PFSK-1 (cell line): ENCODE measurements around the gene GSG1L.

ENCODE experiments used
- FOXP2 ChIP-seq: optimal IDR thresholded peaks from 2 replicates; pipeline ENCODE3; 2011; ENCODE audit warnings: borderline replicate concordance, control low read depth, inconsistent platforms; ENCODE audit not compliant: insufficient read depth; ENCODE audit errors: extremely low read length, extremely low read depth
- POLR2AphosphoS5 ChIP-seq: IDR thresholded peaks from 2 replicates; pipeline ENCODE4 v1.6.1; 2012; ENCODE audit warnings: low read depth, mild to moderate bottlenecking, control low read depth, low read length, moderate library complexity
- REST ChIP-seq, 2 experiments: IDR thresholded peaks; 2 replicates each; pipeline versions ENCODE4 v1.6.1 to v1.8.0; 2011 to 2012; ENCODE audit warnings: low read depth in 2 of 2, low read length in 2 of 2, control low read depth in 1 of 2, inconsistent platforms in 1 of 2, mild to moderate bottlenecking in 1 of 2, moderate library complexity in 1 of 2; ENCODE audit not compliant: insufficient read depth in 1 of 2
- SIN3A ChIP-seq: IDR thresholded peaks from 2 replicates; pipeline ENCODE4 v1.6.1; 2012; ENCODE audit warnings: mild to moderate bottlenecking, low read length, moderate library complexity, borderline replicate concordance; ENCODE audit not compliant: insufficient read depth
- TAF1 ChIP-seq: IDR thresholded peaks from 2 replicates; pipeline ENCODE4 v1.6.1; 2012; ENCODE audit warnings: low read length, control low read depth, borderline replicate concordance; ENCODE audit not compliant: insufficient read depth

GSG1L gene

GRCh38 chr16:28051486-28051885, 12.0 kb downstream of the GSG1L start:
- no peak for TF ChIP-seq SIN3A
- no peak for TF ChIP-seq REST (IDR thresholded peaks at IDR 0.05; ENCODE audit: insufficient read depth in 1 of 2, low read depth in 2 of 2, low read length in 2 of 2)
- TF ChIP-seq FOXP2: no peak
- TF ChIP-seq TAF1: no peak
- no peak for TF ChIP-seq POLR2AphosphoS5

- TF ChIP-seq FOXP2: no peak
- TF ChIP-seq TAF1: no peak
- no peak for TF ChIP-seq POLR2AphosphoS5
- TF ChIP-seq REST (IDR thresholded peaks at IDR 0.05; ENCODE audit: insufficient read depth in 1 of 2, low read depth in 2 of 2, low read length in 2 of 2): no peak
- TF ChIP-seq SIN3A: no peak
These were observed 20.7 kb downstream of the GSG1L start for GRCh38 chr16:28042811-28043210.

GRCh38 chr16:28041615-28042014, 21.9 kb downstream of the GSG1L start:
- TF ChIP-seq REST (IDR thresholded peaks at IDR 0.05; ENCODE audit: insufficient read depth in 1 of 2, low read depth in 2 of 2, low read length in 2 of 2) (no peak), POLR2AphosphoS5 (no peak), SIN3A (no peak), TAF1 (no peak), FOXP2 (no peak)

- TF ChIP-seq REST (IDR thresholded peaks at IDR 0.05; ENCODE audit: insufficient read depth in 1 of 2, low read depth in 2 of 2, low read length in 2 of 2) (no peak), TAF1 (no peak), SIN3A (no peak), POLR2AphosphoS5 (no peak), FOXP2 (no peak)
These were observed 23.5 kb downstream of the GSG1L start for GRCh38 chr16:28040039-28040438.

GRCh38 chr16:28039493-28039892, 24.0 kb downstream of the GSG1L start:
- TF ChIP-seq FOXP2 (no peak), TAF1 (no peak), REST (IDR thresholded peaks at IDR 0.05; ENCODE audit: insufficient read depth in 1 of 2, low read depth in 2 of 2, low read length in 2 of 2) (no peak), POLR2AphosphoS5 (no peak), SIN3A (no peak)
